ENCODE measurements around the gene ARHGAP6. TPM values are rescaled to one million over a fixed set of nuclear protein-coding genes. Genes with fewer than 3 reads are reported as not detected.

The ARHGAP6 gene
- polyA plus RNA-seq, 2 of the 4 experiments (the other 2 are of a cell fraction): 0.04 TPM; not detected in 1

DNA sequence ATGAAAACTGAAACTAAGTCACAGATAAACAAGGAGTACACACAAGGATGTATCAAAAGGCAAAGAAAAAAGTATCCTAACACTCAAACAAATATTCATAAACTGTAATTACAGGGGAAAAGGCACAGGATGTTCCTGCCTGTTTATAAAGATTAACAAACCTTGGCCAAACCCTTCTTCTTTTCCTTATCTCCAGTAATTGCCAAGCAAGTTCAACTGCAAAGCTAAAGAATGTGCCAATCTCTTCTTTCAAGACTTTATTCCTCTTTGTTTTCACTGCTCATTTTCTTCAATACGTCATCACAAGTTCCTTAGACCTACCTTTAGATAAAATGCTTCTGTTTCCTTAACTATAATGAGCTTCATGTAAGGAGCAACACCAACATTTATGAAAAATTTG lies 201.3 kb downstream of the ARHGAP6 start:
- Histone ChIP-seq H3K4me3 (no peak overlapping the region), H3K27ac (no peak overlapping the region), H3K9me3 (no peaks in the 10 kb centered on the region), H3K4me2 (no peak overlapping the region), H3K4me1 (peaks cover 13% of the 10 kb centered on the region; the same call in 1 of the 3 replicates)
- ChIA-PET POLR2A (no interaction called here), CTCF (no interaction called here)
- no peak for ATAC-seq
- TF ChIP-seq RCOR1 (IDR thresholded peaks at IDR 0.05; ENCODE audit: low read depth, low read length) (no peak), MAZ (IDR thresholded peaks at IDR 0.05; ENCODE audit: borderline replicate concordance, low read depth, low read length) (no peak), NFE2L2 (conservative IDR thresholded peaks at IDR 0.05; ENCODE audit: low read length) (no peak), HDAC2 (IDR thresholded peaks at IDR 0.05) (no peak), MYC (IDR thresholded peaks at IDR 0.05; ENCODE audit: borderline replicate concordance, low read length) (no peak), PHF8 (IDR thresholded peaks at IDR 0.05; ENCODE audit: borderline replicate concordance, low read depth) (no peak), TFCP2L1 (CRISPR knock-in tag; IDR thresholded peaks at IDR 0.05) (no peak), GATA3 (IDR thresholded peaks at IDR 0.05; ENCODE audit: borderline replicate concordance) (no peak), HEYL (CRISPR knock-in tag; IDR thresholded peaks at IDR 0.05) (no peak), CBX2 (IDR thresholded peaks at IDR 0.05; ENCODE audit: borderline replicate concordance, low read depth) (no peak), RNF2 (IDR thresholded peaks at IDR 0.05; ENCODE audit: borderline replicate concordance, low read depth) (no peak), JUN (IDR thresholded peaks at IDR 0.05) (no peak)
- TF ChIP-seq, protein P1, sequence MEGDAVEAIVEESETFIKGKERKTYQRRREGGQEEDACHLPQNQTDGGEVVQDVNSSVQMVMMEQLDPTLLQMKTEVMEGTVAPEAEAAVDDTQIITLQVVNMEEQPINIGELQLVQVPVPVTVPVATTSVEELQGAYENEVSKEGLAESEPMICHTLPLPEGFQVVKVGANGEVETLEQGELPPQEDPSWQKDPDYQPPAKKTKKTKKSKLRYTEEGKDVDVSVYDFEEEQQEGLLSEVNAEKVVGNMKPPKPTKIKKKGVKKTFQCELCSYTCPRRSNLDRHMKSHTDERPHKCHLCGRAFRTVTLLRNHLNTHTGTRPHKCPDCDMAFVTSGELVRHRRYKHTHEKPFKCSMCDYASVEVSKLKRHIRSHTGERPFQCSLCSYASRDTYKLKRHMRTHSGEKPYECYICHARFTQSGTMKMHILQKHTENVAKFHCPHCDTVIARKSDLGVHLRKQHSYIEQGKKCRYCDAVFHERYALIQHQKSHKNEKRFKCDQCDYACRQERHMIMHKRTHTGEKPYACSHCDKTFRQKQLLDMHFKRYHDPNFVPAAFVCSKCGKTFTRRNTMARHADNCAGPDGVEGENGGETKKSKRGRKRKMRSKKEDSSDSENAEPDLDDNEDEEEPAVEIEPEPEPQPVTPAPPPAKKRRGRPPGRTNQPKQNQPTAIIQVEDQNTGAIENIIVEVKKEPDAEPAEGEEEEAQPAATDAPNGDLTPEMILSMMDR (IDR thresholded peaks at IDR 0.05): no peak
- TF ChIP-seq, protein P2, sequence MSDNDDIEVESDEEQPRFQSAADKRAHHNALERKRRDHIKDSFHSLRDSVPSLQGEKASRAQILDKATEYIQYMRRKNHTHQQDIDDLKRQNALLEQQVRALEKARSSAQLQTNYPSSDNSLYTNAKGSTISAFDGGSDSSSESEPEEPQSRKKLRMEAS (IDR thresholded peaks at IDR 0.05): no peak
- TF ChIP-seq, protein P3, sequence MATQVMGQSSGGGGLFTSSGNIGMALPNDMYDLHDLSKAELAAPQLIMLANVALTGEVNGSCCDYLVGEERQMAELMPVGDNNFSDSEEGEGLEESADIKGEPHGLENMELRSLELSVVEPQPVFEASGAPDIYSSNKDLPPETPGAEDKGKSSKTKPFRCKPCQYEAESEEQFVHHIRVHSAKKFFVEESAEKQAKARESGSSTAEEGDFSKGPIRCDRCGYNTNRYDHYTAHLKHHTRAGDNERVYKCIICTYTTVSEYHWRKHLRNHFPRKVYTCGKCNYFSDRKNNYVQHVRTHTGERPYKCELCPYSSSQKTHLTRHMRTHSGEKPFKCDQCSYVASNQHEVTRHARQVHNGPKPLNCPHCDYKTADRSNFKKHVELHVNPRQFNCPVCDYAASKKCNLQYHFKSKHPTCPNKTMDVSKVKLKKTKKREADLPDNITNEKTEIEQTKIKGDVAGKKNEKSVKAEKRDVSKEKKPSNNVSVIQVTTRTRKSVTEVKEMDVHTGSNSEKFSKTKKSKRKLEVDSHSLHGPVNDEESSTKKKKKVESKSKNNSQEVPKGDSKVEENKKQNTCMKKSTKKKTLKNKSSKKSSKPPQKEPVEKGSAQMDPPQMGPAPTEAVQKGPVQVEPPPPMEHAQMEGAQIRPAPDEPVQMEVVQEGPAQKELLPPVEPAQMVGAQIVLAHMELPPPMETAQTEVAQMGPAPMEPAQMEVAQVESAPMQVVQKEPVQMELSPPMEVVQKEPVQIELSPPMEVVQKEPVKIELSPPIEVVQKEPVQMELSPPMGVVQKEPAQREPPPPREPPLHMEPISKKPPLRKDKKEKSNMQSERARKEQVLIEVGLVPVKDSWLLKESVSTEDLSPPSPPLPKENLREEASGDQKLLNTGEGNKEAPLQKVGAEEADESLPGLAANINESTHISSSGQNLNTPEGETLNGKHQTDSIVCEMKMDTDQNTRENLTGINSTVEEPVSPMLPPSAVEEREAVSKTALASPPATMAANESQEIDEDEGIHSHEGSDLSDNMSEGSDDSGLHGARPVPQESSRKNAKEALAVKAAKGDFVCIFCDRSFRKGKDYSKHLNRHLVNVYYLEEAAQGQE (IDR thresholded peaks at IDR 0.05): no peak
- FAIRE-seq: no peak
- 41% methylated on average over 1 of the region's 1 CpG for WGBS (ENCODE audit: missing lambda C conversion rate)
- no peak for DNase-seq (ENCODE audit: low read depth in 1 of 2, low spot score in 1 of 2)

DNA sequence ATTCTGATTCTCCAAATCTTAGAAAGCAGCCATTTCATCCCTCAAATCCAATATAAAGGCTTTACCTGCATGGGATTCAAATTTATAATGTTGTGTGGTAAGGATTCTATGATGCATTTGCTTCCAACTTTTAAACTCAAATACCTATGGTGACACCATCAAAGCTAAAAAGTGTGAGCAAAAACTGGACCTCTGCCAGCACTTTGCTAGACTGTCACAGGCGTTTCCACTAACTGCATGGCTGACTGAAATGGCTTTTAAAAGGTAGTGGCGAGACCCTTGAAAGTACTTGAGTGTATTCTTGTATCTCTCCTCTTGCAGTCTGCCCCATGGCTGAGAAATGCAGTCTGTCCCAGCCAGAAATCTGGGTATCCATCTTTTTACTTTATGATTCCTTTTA lies 203.1 kb downstream of the ARHGAP6 start:
- DNase-seq (ENCODE audit: low read depth in 1 of 2, low spot score in 1 of 2) (no peak), FAIRE-seq (no peak), ATAC-seq (no peak)
- no peaks in the 10 kb centered on the region for H3K9me3 ChIP-seq
- H3K4me3 ChIP-seq: no peak overlapping the region
- ChIA-PET POLR2A (no interaction called here), CTCF (no interaction called here)
- H3K27ac ChIP-seq: peak overlapping the region in 1 of 2 experiments; percentile 63; a peak in 1 of 6 replicates
- WGBS (ENCODE audit: missing lambda C conversion rate): 22% methylated on average over 2 of the region's 2 CpGs
- peak overlapping the region; percentile 58; the same call in 1 of the 3 replicates for H3K4me2 ChIP-seq
- peaks cover 13% of the 10 kb centered on the region; the same call in 1 of the 3 replicates for H3K4me1 ChIP-seq
- TF ChIP-seq RFX5 (IDR thresholded peaks at IDR 0.05) (no peak), CHD4 (IDR thresholded peaks at IDR 0.05; ENCODE audit: borderline replicate concordance) (no peak), RARB (CRISPR knock-in tag; IDR thresholded peaks at IDR 0.05) (no peak)

DNA sequence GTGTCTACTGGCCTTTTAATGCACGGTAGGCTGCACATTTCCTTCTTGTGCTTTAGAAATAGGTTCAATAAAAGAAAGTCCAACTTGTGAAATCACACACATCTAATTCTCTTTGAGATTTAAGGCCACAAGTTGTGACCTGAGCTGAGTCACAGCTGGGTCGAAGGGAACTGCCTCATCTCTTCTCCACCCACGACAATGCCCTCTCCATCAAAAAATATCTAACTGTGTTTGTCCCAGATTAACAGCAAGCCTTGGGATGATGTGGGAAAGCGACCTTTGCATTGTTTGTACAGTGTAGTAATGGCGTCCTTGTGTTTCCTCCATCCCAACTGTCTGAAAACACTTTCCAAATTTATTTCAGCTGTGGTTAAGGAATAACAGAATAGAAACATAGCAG lies 203.6 kb downstream of the ARHGAP6 start:
- ChIA-PET CTCF (no interaction called here), POLR2A (no interaction called here)
- H3K4me1 ChIP-seq: peaks cover 13% of the 10 kb centered on the region; the same call in 1 of the 3 replicates
- no peak for TF ChIP-seq HOXB5 (CRISPR knock-in tag; IDR thresholded peaks at IDR 0.05)
- TF ChIP-seq TP53 (CRISPR knock-in tag; IDR thresholded peaks at IDR 0.05): no peak
- TF ChIP-seq KDM1A (IDR thresholded peaks at IDR 0.05; ENCODE audit: low read depth): no peak
- TF ChIP-seq BHLHE40 (IDR thresholded peaks at IDR 0.05; ENCODE audit: low read depth, low read length): no peak
- peak overlapping the region; percentile 58; the same call in 2 of the 3 replicates for H3K4me2 ChIP-seq
- 9% methylated on average over 5 of the region's 5 CpGs for WGBS (ENCODE audit: missing lambda C conversion rate)
- no peak overlapping the region for H3K4me3 ChIP-seq
- peak in 1 of 2 experiments; percentile 46; a peak in 3 of 6 replicates for ATAC-seq
- peak overlapping the region in 1 of 2 experiments; percentile 63; a peak in 2 of 6 replicates for H3K27ac ChIP-seq
- H3K9me3 ChIP-seq: no peaks in the 10 kb centered on the region
- DNase-seq (ENCODE audit: low read depth in 1 of 2, low spot score in 1 of 2): peak in 1 of 2 experiments; percentile 27
- FAIRE-seq: no peak

Measured in A549 (cell line).